H1 (cell line): ENCODE data around the gene PHF14. TPM values are rescaled to one million over a fixed set of nuclear protein-coding genes. Genes with fewer than 3 reads are reported as not detected.

Source experiments
- CTCF ChIA-PET: fragments of 300-600 bp; sonication (Branson Sonifier 250); formaldehyde crosslinking; loops from one replicate; lab custom pipeline; 2021; ENCODE audit not compliant: partially characterized antibody; lab: Charles Lee
- POLR2A ChIA-PET: fragments of 300-600 bp; sonication (Branson Sonifier 250); formaldehyde crosslinking; loops from one replicate; lab custom pipeline; 2021; ENCODE audit warnings: inconsistent platforms; ENCODE audit not compliant: partially characterized antibody; lab: Charles Lee
- DNase-seq, 2 experiments: peaks; one replicate each; pipeline versions ENCODE4 v3.0.0 to v3.0.0-alpha.2; 2010 to 2022; ENCODE audit warnings: low spot score in 2 of 2, low read depth in 1 of 2, mixed read lengths in 1 of 2
- FAIRE-seq: peaks from 2 replicates; lab custom pipeline; 2011; peaks lifted over from hg19 to GRCh38; lab: Jason Lieb, UNC
- H2AFZ ChIP-seq: 2 replicates; pipeline ENCODE4 v1.8.1; 2012; ENCODE audit warnings: low read length, inconsistent platforms
- H2AK5ac ChIP-seq: 2 replicates; pipeline ENCODE4 v1.6.1; 2013; ENCODE audit warnings: low read depth, low read length
- H2BK120ac ChIP-seq: replicated peaks from 2 replicates; pipeline ENCODE3; 2013; ENCODE audit warnings: low read depth, low read length, inconsistent platforms
- H2BK12ac ChIP-seq: 2 replicates; pipeline ENCODE4 v1.6.1; 2013; ENCODE audit warnings: low read depth, low read length
- H2BK15ac ChIP-seq: 2 replicates; pipeline ENCODE4 v1.6.1; 2013; ENCODE audit warnings: low read length
- H2BK20ac ChIP-seq: 2 replicates; pipeline ENCODE4 v1.6.1; 2013; ENCODE audit warnings: low read length
- H2BK5ac ChIP-seq: 2 replicates; pipeline ENCODE4 v1.6.1; 2013; ENCODE audit warnings: low read depth, low read length
- H3K14ac ChIP-seq: 2 replicates; pipeline ENCODE4 v1.6.1; 2013; ENCODE audit warnings: inconsistent platforms; ENCODE audit not compliant: insufficient read length
- H3K18ac ChIP-seq: 2 replicates; pipeline ENCODE4 v1.6.1; 2013; ENCODE audit warnings: low read length; ENCODE audit errors: extremely low read depth
- H3K23ac ChIP-seq: 2 replicates; pipeline ENCODE4 v1.6.1; 2013; ENCODE audit warnings: inconsistent platforms; ENCODE audit not compliant: insufficient read length
- H3K23me2 ChIP-seq: 2 replicates; pipeline ENCODE4 v1.6.1; 2013; ENCODE audit warnings: low read depth, low read length
- H3K27ac ChIP-seq: 2 replicates; pipeline ENCODE4 v1.6.1; 2011; ENCODE audit warnings: low read depth, low read length, inconsistent platforms
- H3K27me3 ChIP-seq, 4 experiments: replicated peaks in 1 of 4; 1 replicate in 1 of 4; 2 replicates in 3 of 4; pipeline versions ENCODE4 v1.6.1 to v1.8.1; 2011 to 2013; ENCODE audit warnings: low read length in 3 of 4, mild to moderate bottlenecking in 3 of 4, inconsistent platforms in 2 of 4, mixed read lengths in 2 of 4, moderate library complexity in 1 of 4; ENCODE audit not compliant: control insufficient read depth in 3 of 4, insufficient read depth in 3 of 4; ENCODE audit errors: extremely low read depth in 1 of 4
- H3K36me3 ChIP-seq, 4 experiments: 2 replicates each; pipeline versions ENCODE4 v1.6.1 to v1.8.1; 2011 to 2013; ENCODE audit warnings: mild to moderate bottlenecking in 4 of 4, low read length in 3 of 4, moderate library complexity in 2 of 4, control low read depth in 1 of 4, inconsistent platforms in 1 of 4; ENCODE audit not compliant: insufficient read depth in 4 of 4, control insufficient read depth in 2 of 4
- H3K4ac ChIP-seq: replicated peaks from 2 replicates; pipeline ENCODE3; 2013; ENCODE audit warnings: low read length, low read depth, mixed read lengths, inconsistent platforms; ENCODE audit not compliant: insufficient read length
- H3K4me1 ChIP-seq, 4 experiments: replicated peaks in 1 of 4; 1 replicate in 1 of 4; 2 replicates in 3 of 4; pipeline versions ENCODE4 v1.6.1 to v1.8.1; 2011 to 2013; ENCODE audit warnings: low read length in 3 of 4, inconsistent platforms in 2 of 4, mixed read lengths in 1 of 4; ENCODE audit not compliant: insufficient read depth in 4 of 4, control insufficient read depth in 3 of 4
- H3K4me2 ChIP-seq, 2 experiments: 2 replicates each; pipeline versions ENCODE4 v1.6.1 to v1.8.1; 2011 to 2013; ENCODE audit warnings: low read depth in 2 of 2, low read length in 2 of 2, control low read depth in 1 of 2, inconsistent platforms in 1 of 2, mild to moderate bottlenecking in 1 of 2; ENCODE audit not compliant: insufficient read depth in 1 of 2
- H3K4me3 ChIP-seq, 4 experiments: fragments of 200-600, 300-600 bp in 1 of 4; sonication (generic), shearing (Covaris generic), sonication (Bioruptor Twin) in 1 of 4; 2 replicates each; pipeline versions ENCODE4 v1.5.1 to v1.8.1; 2011 to 2016; ENCODE audit warnings: low read length in 4 of 4, low read depth in 3 of 4, control low read depth in 2 of 4, inconsistent platforms in 2 of 4, mild to moderate bottlenecking in 2 of 4, mixed read lengths in 1 of 4, moderate library complexity in 1 of 4; ENCODE audit not compliant: insufficient read depth in 2 of 4; ENCODE audit errors: extremely low read depth in 1 of 4
- H3K56ac ChIP-seq: replicated peaks from 2 replicates; pipeline ENCODE3; 2013; ENCODE audit warnings: low read depth, mild to moderate bottlenecking, mixed read lengths, low read length, inconsistent platforms; ENCODE audit not compliant: insufficient read length
- H3K79me1 ChIP-seq: 2 replicates; pipeline ENCODE4 v1.6.1; 2013; ENCODE audit warnings: low read depth, low read length, control low read depth
- H3K79me2 ChIP-seq, 2 experiments: 2 replicates each; pipeline versions ENCODE4 v1.6.1 to v1.8.1; 2012 to 2013; ENCODE audit warnings: low read length in 2 of 2, mild to moderate bottlenecking in 2 of 2, inconsistent platforms in 1 of 2; ENCODE audit not compliant: insufficient read depth in 2 of 2, control insufficient read depth in 1 of 2
- H3K9ac ChIP-seq, 4 experiments: replicated peaks in 1 of 4; 1 replicate in 1 of 4; 2 replicates in 3 of 4; pipeline versions ENCODE4 v1.6.1 to v1.8.1; 2011 to 2013; ENCODE audit warnings: low read depth in 3 of 4, low read length in 3 of 4, control low read depth in 2 of 4, mild to moderate bottlenecking in 2 of 4, moderate library complexity in 2 of 4, inconsistent platforms in 1 of 4; ENCODE audit errors: extremely low read depth in 1 of 4
- H3K9me3 ChIP-seq, 2 experiments: 2 replicates each; pipeline versions ENCODE4 v1.6.1 to v1.8.1; 2012 to 2013; ENCODE audit warnings: mild to moderate bottlenecking in 2 of 2, moderate library complexity in 2 of 2, control low read depth in 1 of 2, inconsistent platforms in 1 of 2, low read depth in 1 of 2, low read length in 1 of 2, mixed read lengths in 1 of 2; ENCODE audit not compliant: insufficient read depth in 2 of 2
- H4K20me1 ChIP-seq, 2 experiments: replicated peaks in 1 of 2; 2 replicates each; pipeline versions ENCODE3 to v1.8.1; 2011 to 2013; ENCODE audit warnings: inconsistent platforms in 2 of 2, low read length in 2 of 2, mild to moderate bottlenecking in 1 of 2; ENCODE audit not compliant: insufficient read depth in 2 of 2, control insufficient read depth in 1 of 2
- H4K5ac ChIP-seq: 2 replicates; pipeline ENCODE4 v1.6.1; 2013; ENCODE audit warnings: low read length, low read depth, mixed read lengths, inconsistent platforms; ENCODE audit not compliant: insufficient read length
- H4K8ac ChIP-seq: 2 replicates; pipeline ENCODE4 v1.8.0; 2013; ENCODE audit warnings: mild to moderate bottlenecking, moderate library complexity, low read length, inconsistent platforms; ENCODE audit not compliant: insufficient read depth; ENCODE audit errors: extremely low read depth
- H4K91ac ChIP-seq: replicated peaks from 2 replicates; pipeline ENCODE3; 2013; ENCODE audit warnings: low read length, mixed read lengths, inconsistent platforms; ENCODE audit not compliant: insufficient read length
- KDM5A ChIP-seq: fragments of 200-600 bp; IDR thresholded peaks from 2 replicates; pipeline ENCODE4 v1.7.1; 2012; ENCODE audit warnings: mild to moderate bottlenecking, low read length, inconsistent platforms, mixed read lengths
- RNF2 ChIP-seq: fragments of 200-900, 300-1000 bp; sonication (generic); IDR thresholded peaks from 2 replicates; pipeline ENCODE4 v1.7.1; 2016; ENCODE audit warnings: borderline replicate concordance, low read depth, mild to moderate bottlenecking, antibody characterized with exemption, low read length; ENCODE audit not compliant: poor library complexity, severe bottlenecking; ENCODE audit errors: missing control alignments
- SRF ChIP-seq: IDR thresholded peaks from 2 replicates; pipeline ENCODE4 v1.6.1; 2011; ENCODE audit warnings: mild to moderate bottlenecking, low read depth, low read length, moderate library complexity
- WGBS, 2 experiments: shearing (Covaris generic) in 1 of 2; methylation state at CpG; one replicate each; pipeline versions ENCODE4 v1.1.6 to v1.1.7; 2013 to 2015; ENCODE audit warnings: low lambda C conversion rate in 2 of 2, mixed read lengths in 2 of 2, inconsistent platforms in 1 of 2, low coverage in 1 of 2, missing lambda C conversion rate in 1 of 2; ENCODE audit not compliant: insufficient replicate concordance in 2 of 2, insufficient coverage in 1 of 2, insufficient read length in 1 of 2; ENCODE audit errors: extremely low coverage in 1 of 2, missing lambda C conversion rate in 1 of 2; 5-methylcytosine and 5-hydroxymethylcytosine counted together
- polyA plus RNA-seq, 7 experiments: library from polyadenylated mRNA; depleted of rRNA in 3 of 7; stranded (reverse) in 5 of 7; unstranded in 2 of 7; fragments of >200 nt in 5 of 7; fragments of 200-250 nt in 2 of 7; gene quantifications; 1 replicate in 5 of 7; 2 replicates in 1 of 7; 4 replicates in 1 of 7; pipeline versions ENCODE4 v1.2.1 to v1.2.3, GENCODE V29; 2011 to 2013; ENCODE audit warnings: missing spikeins in 2 of 7, mixed read lengths in 2 of 7
- total RNA-seq: library from RNA; stranded (reverse); fragmentation: NEBNext Ultra II Directional; extraction: Animal tissue kit (Norgen Biotek cat#: 25700); gene quantifications from 2 replicates; pipeline ENCODE4 v1.2.1, GENCODE V29; 2021

Gene PHF14
- total and polyA plus RNA-seq, 2 of the 8 experiments (the other 6 are each of a cell fraction or from before 2014, with no cell fraction given), result 17.9 to 70.6 TPM

- no peak for FAIRE-seq
Observed at GRCh38 chr7:11078247-11078834, 104.7 kb downstream of the PHF14 start.

More at GRCh38 chr7:11078247-11078834, 104.7 kb downstream of the PHF14 start:
- Histone ChIP-seq H3K14ac (no peak overlapping the region), H4K5ac (no peak overlapping the region), H3K36me3 (peaks cover 0 to 7% (median 0%) of the 10 kb centered on the region in 4 experiments; a peak in 2 of 8 replicates), H4K8ac (no peak overlapping the region), H3K18ac (no peak overlapping the region), H3K4me2 (no peak overlapping the region), H3K9me3 (peaks cover 2 to 3% of the 10 kb centered on the region in 2 experiments; a peak in 1 of 4 replicates), H4K91ac (no peak overlapping the region), H3K4ac (no peak overlapping the region), H2AK5ac (no peak overlapping the region), H3K79me2 (no peaks in the 10 kb centered on the region), H3K56ac (no peak overlapping the region), H3K27ac (no peak overlapping the region), H2BK20ac (no peak overlapping the region), H2BK15ac (no peak overlapping the region), H3K27me3 (no peaks in the 10 kb centered on the region), H3K4me3 (no peak overlapping the region)
- POLR2A ChIA-PET, result interaction anchor here (1.2 kb wide), 1 partner anchor 169 kb away, joined by 3 read pairs; no protein-coding TSS in a partner anchor
- 81% methylated on average over 4 of the region's 4 CpGs; no CpG with 5 or more reads in 1 of the 2 experiments for WGBS, 2 experiments
- DNase-seq, result no peak
- TF ChIP-seq KDM5A, result no peak
- no peak for TF ChIP-seq RNF2
- TF ChIP-seq SRF, result no peak
- TF ChIP-seq, all 59 proteins: peak for 0
- Histone ChIP-seq H3K23me2 (no peaks in the 10 kb centered on the region), H2BK12ac (no peak overlapping the region), H3K4me1 (peaks cover 0 to 4% (median 4%) of the 10 kb centered on the region in 4 experiments; a peak in 3 of 7 replicates), H2BK5ac (no peak overlapping the region), H3K23ac (no peak overlapping the region), H4K20me1 (no peaks in the 10 kb centered on the region), H3K79me1 (no peaks in the 10 kb centered on the region), H3K9ac (no peak overlapping the region), H2AFZ (no peak overlapping the region), H2BK120ac (no peak overlapping the region)
- CTCF ChIA-PET, result interaction anchor here (0.7 kb wide), 1 partner anchor 15 kb away, joined by 4 read pairs; no protein-coding TSS in a partner anchor
